ENCODE measurements around the gene SLC1A4.

Gene SLC1A4

GRCh38 chr2:64972426-64972825 lies 16.8 kb upstream of the SLC1A4 start:
- no peak for ATAC-seq (replicated peaks; ENCODE audit: extremely low read depth, poor library complexity, severe bottlenecking)
- DNase-seq (ENCODE audit: low spot score in 2 of 2), result no peak
- Mint-ChIP-seq H3K4me1 (no peaks in the 10 kb centered on the region), H3K27me3 (no peaks in the 10 kb centered on the region), H3K9me3 (no peaks in the 10 kb centered on the region), H3K4me3 (no peak overlapping the region), H3K36me3 (ENCODE audit: insufficient read depth) (no peaks in the 10 kb centered on the region), H3K27ac (ENCODE audit: low read depth) (no peak overlapping the region)

GRCh38 chr2:64972876-64973275 lies 16.3 kb upstream of the SLC1A4 start:
- Mint-ChIP-seq H3K4me3 (no peak overlapping the region), H3K9me3 (no peaks in the 10 kb centered on the region), H3K36me3 (ENCODE audit: insufficient read depth) (no peaks in the 10 kb centered on the region), H3K27me3 (no peaks in the 10 kb centered on the region), H3K27ac (ENCODE audit: low read depth) (no peak overlapping the region), H3K4me1 (no peaks in the 10 kb centered on the region)
- no peak for ATAC-seq (replicated peaks; ENCODE audit: extremely low read depth, poor library complexity, severe bottlenecking)
- DNase-seq (ENCODE audit: low spot score in 2 of 2), result no peak

- Mint-ChIP-seq H3K9me3 (no peaks in the 10 kb centered on the region), H3K27me3 (no peaks in the 10 kb centered on the region), H3K36me3 (ENCODE audit: insufficient read depth) (no peaks in the 10 kb centered on the region)
Measured at GRCh38 chr2:64975232-64975821, 13.9 kb upstream of the SLC1A4 start.

GRCh38 chr2:64976276-64976675 lies 12.9 kb upstream of the SLC1A4 start:
- Mint-ChIP-seq H3K36me3 (ENCODE audit: insufficient read depth) (no peaks in the 10 kb centered on the region), H3K9me3 (no peaks in the 10 kb centered on the region), H3K4me3 (no peak overlapping the region), H3K27ac (ENCODE audit: low read depth) (no peak overlapping the region), H3K27me3 (no peaks in the 10 kb centered on the region), H3K4me1 (no peaks in the 10 kb centered on the region)
- ATAC-seq (replicated peaks; ENCODE audit: extremely low read depth, poor library complexity, severe bottlenecking), result no peak
- DNase-seq (ENCODE audit: low spot score in 2 of 2), result no peak

More at GRCh38 chr2:64975232-64975821, 13.9 kb upstream of the SLC1A4 start:
- Mint-ChIP-seq H3K4me1 (no peaks in the 10 kb centered on the region), H3K4me3 (no peak overlapping the region), H3K27ac (ENCODE audit: low read depth) (no peak overlapping the region)
- ATAC-seq (replicated peaks; ENCODE audit: extremely low read depth, poor library complexity, severe bottlenecking) (no peak), DNase-seq (ENCODE audit: low spot score in 2 of 2) (no peak)

- DNase-seq (ENCODE audit: low spot score in 2 of 2), result no peak
- Mint-ChIP-seq H3K4me3 (no peak overlapping the region), H3K27me3 (no peaks in the 10 kb centered on the region), H3K27ac (ENCODE audit: low read depth) (no peak overlapping the region), H3K36me3 (ENCODE audit: insufficient read depth) (no peaks in the 10 kb centered on the region), H3K4me1 (no peaks in the 10 kb centered on the region), H3K9me3 (no peaks in the 10 kb centered on the region)
- ATAC-seq (replicated peaks; ENCODE audit: extremely low read depth, poor library complexity, severe bottlenecking), result no peak
Measured at GRCh38 chr2:64978514-64979268, 10.5 kb upstream of the SLC1A4 start.

GRCh38 chr2:64979744-64980143 lies 9.5 kb upstream of the SLC1A4 start:
- H3K4me1 Mint-ChIP-seq, result no peaks in the 10 kb centered on the region
- DNase-seq (ENCODE audit: low spot score in 2 of 2), result no peak
- no peaks in the 10 kb centered on the region for H3K36me3 Mint-ChIP-seq (ENCODE audit: insufficient read depth)
- no peak overlapping the region for H3K27ac Mint-ChIP-seq (ENCODE audit: low read depth)
- H3K9me3 Mint-ChIP-seq, result no peaks in the 10 kb centered on the region
- no peak for ATAC-seq (replicated peaks; ENCODE audit: extremely low read depth, poor library complexity, severe bottlenecking)
- no peaks in the 10 kb centered on the region for H3K27me3 Mint-ChIP-seq
- H3K4me3 Mint-ChIP-seq, result no peak overlapping the region

- no peak overlapping the region for H3K27ac Mint-ChIP-seq (ENCODE audit: low read depth)
Measured at GRCh38 chr2:64980183-64980582, 9.0 kb upstream of the SLC1A4 start.

GRCh38 chr2:64982311-64982857 lies 6.8 kb upstream of the SLC1A4 start:
- no peak overlapping the region for H3K27ac Mint-ChIP-seq (ENCODE audit: low read depth)
- peaks cover 19% of the 10 kb centered on the region for H3K4me1 Mint-ChIP-seq

More at GRCh38 chr2:64980183-64980582, 9.0 kb upstream of the SLC1A4 start:
- ATAC-seq (replicated peaks; ENCODE audit: extremely low read depth, poor library complexity, severe bottlenecking), result no peak
- Mint-ChIP-seq H3K9me3 (no peaks in the 10 kb centered on the region), H3K4me1 (no peaks in the 10 kb centered on the region), H3K4me3 (no peak overlapping the region), H3K36me3 (ENCODE audit: insufficient read depth) (no peaks in the 10 kb centered on the region), H3K27me3 (no peaks in the 10 kb centered on the region)
- DNase-seq (ENCODE audit: low spot score in 2 of 2), result no peak

GRCh38 chr2:64982932-64983331 lies 6.3 kb upstream of the SLC1A4 start:
- Mint-ChIP-seq H3K4me1 (peaks cover 24% of the 10 kb centered on the region), H3K36me3 (ENCODE audit: insufficient read depth) (peaks cover 3% of the 10 kb centered on the region), H3K4me3 (no peak overlapping the region), H3K9me3 (no peaks in the 10 kb centered on the region), H3K27ac (ENCODE audit: low read depth) (no peak overlapping the region), H3K27me3 (no peaks in the 10 kb centered on the region)
- DNase-seq (ENCODE audit: low spot score in 2 of 2) (no peak), ATAC-seq (replicated peaks; ENCODE audit: extremely low read depth, poor library complexity, severe bottlenecking) (no peak)

More at GRCh38 chr2:64982311-64982857, 6.8 kb upstream of the SLC1A4 start:
- ATAC-seq (replicated peaks; ENCODE audit: extremely low read depth, poor library complexity, severe bottlenecking) (no peak), DNase-seq (ENCODE audit: low spot score in 2 of 2) (no peak)
- H3K4me3 Mint-ChIP-seq, result no peak overlapping the region
- no peaks in the 10 kb centered on the region for H3K36me3 Mint-ChIP-seq (ENCODE audit: insufficient read depth)
- H3K27me3 Mint-ChIP-seq, result no peaks in the 10 kb centered on the region
- no peaks in the 10 kb centered on the region for H3K9me3 Mint-ChIP-seq

GRCh38 chr2:64985447-64985846 lies 3.8 kb upstream of the SLC1A4 start:
- Mint-ChIP-seq H3K9me3 (no peaks in the 10 kb centered on the region), H3K27me3 (no peaks in the 10 kb centered on the region), H3K36me3 (ENCODE audit: insufficient read depth) (peaks cover 7% of the 10 kb centered on the region), H3K4me1 (peaks cover 35% of the 10 kb centered on the region), H3K27ac (ENCODE audit: low read depth) (no peak overlapping the region), H3K4me3 (no peak overlapping the region)
- DNase-seq (ENCODE audit: low spot score in 2 of 2) (no peak), ATAC-seq (replicated peaks; ENCODE audit: extremely low read depth, poor library complexity, severe bottlenecking) (no peak)

GRCh38 chr2:64987001-64987955 lies 1.9 kb upstream of the SLC1A4 start:
- Mint-ChIP-seq H3K9me3 (no peaks in the 10 kb centered on the region), H3K27ac (ENCODE audit: low read depth) (peak overlapping the region; percentile 17), H3K4me1 (peaks cover 46% of the 10 kb centered on the region), H3K27me3 (no peaks in the 10 kb centered on the region), H3K4me3 (peak overlapping the region; percentile 87), H3K36me3 (ENCODE audit: insufficient read depth) (peaks cover 7% of the 10 kb centered on the region)
- ATAC-seq (replicated peaks; ENCODE audit: extremely low read depth, poor library complexity, severe bottlenecking) (no peak), DNase-seq (ENCODE audit: low spot score in 2 of 2) (no peak)

GRCh38 chr2:64987956-64988419 lies 1.2 kb upstream of the SLC1A4 start:
- Mint-ChIP-seq H3K4me3 (peak overlapping the region; percentile 87), H3K9me3 (no peaks in the 10 kb centered on the region), H3K27me3 (no peaks in the 10 kb centered on the region), H3K27ac (ENCODE audit: low read depth) (peak overlapping the region; percentile 17), H3K4me1 (peaks cover 50% of the 10 kb centered on the region), H3K36me3 (ENCODE audit: insufficient read depth) (peaks cover 7% of the 10 kb centered on the region)
- ATAC-seq (replicated peaks; ENCODE audit: extremely low read depth, poor library complexity, severe bottlenecking) (no peak), DNase-seq (ENCODE audit: low spot score in 2 of 2) (no peak)

Data from central memory CD8-positive, alpha-beta T cell (primary cell).